Stimulated activated naive CD8-positive, alpha-beta T cell treated with anti-CD3 and anti-CD28 coated beads, Interleukin-15, Interleukin-2, amounts not matched to agents 100 ng/mL and 50 ng/mL, for 24 hours (primary cell): ENCODE measurements around the gene VAPA.

ENCODE experiments used
- H3K27ac Mint-ChIP-seq: one replicate; pipeline ENCODE4 v1.8.0; 2021; ENCODE audit warnings: mild to moderate bottlenecking, mixed read lengths
- H3K27me3 Mint-ChIP-seq: one replicate; pipeline ENCODE4 v1.8.0; 2021; ENCODE audit warnings: mixed read lengths
- H3K36me3 Mint-ChIP-seq: one replicate; pipeline ENCODE4 v1.8.0; 2021; ENCODE audit warnings: low read depth, mixed read lengths
- H3K4me1 Mint-ChIP-seq: one replicate; pipeline ENCODE4 v1.8.0; 2021; ENCODE audit warnings: low read depth, mixed read lengths
- H3K4me3 Mint-ChIP-seq: one replicate; pipeline ENCODE4 v1.8.0; 2021; ENCODE audit warnings: mild to moderate bottlenecking, mixed read lengths
- H3K9me3 Mint-ChIP-seq: one replicate; pipeline ENCODE4 v1.8.0; 2021; ENCODE audit warnings: mixed read lengths

VAPA gene, protein sequence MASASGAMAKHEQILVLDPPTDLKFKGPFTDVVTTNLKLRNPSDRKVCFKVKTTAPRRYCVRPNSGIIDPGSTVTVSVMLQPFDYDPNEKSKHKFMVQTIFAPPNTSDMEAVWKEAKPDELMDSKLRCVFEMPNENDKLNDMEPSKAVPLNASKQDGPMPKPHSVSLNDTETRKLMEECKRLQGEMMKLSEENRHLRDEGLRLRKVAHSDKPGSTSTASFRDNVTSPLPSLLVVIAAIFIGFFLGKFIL

DNA sequence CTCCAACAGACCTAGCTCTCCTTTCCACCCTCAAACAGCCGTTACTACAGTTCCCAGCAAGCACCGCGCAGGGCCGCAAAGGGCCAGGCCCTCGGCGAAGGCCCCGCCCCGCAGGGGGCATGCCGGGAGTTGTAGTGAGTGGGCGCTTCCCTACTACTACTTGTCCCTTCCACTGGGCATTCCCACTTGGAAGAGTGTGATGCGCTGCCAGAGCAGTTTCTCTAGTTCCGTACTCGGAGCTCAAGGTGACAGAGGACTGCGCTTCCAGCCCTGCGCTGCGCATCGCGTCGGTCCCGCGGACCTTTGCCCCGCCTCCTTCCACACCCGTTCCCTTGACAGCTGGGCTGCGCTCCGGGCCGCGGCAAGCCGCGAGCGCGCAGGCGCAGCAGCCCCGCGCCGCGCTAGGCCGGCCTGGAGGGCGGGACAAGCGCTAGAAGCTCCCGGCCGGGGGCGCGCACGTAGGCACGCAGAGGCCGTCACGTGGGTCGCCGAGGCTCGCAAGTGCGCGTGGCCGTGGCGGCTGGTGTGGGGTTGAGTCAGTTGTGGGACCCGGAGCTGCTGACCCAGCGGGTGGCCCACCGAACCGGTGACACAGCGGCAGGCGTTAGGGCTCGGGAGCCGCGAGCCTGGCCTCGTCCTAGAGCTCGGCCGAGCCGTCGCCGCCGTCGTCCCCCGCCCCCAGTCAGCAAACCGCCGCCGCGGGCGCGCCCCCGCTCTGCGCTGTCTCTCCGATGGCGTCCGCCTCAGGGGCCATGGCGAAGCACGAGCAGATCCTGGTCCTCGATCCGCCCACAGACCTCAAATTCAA lies at the start of gene VAPA:
Gene VAPA (plus strand): TSS at position 491 of the 808 bp plus-strand sequence. CDS start 241 bp downstream, at position 732.
- Mint-ChIP-seq H3K9me3 (no peaks in the 10 kb centered on the region), H3K36me3 (no peaks in the 10 kb centered on the region), H3K27me3 (peaks cover 4% of the 10 kb centered on the region), H3K4me1 (peaks cover 28% of the 10 kb centered on the region), H3K27ac (peak within 1 kb of the TSS; percentile 95), H3K4me3 (peak within 1 kb of the TSS; percentile 94)

DNA sequence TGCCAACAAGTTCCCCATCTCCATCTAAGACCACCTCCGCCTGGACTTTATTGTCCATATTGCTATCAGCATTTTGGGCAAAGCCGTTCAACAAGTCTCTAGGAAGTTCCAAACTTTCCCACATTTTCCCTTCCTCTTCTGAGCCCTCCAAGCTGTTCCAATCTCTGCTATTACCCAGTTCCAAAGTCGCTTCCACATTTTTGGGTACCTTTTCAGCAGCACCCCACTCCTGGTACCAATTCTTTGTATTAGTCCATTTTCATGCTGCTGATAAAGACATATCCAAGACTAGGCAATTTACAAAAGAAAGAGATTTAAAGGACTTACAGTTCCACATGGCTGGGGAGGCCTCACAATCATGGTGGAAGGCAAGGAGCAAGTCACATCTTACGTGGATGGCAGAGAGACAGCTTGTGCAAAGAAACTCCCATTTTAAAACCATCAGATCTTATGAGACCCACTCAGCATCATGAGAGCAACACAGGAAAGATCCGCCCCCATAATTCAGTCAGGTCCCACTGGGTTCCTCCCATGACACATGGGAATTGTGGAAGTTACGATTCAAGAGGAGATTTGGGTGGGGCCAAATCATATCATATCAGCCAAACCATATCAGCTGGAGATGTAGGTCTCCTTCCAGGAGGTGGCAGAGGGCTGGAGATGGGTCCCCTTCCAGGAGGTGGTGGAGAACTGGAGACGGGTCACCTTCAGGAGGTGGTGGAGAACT lies 47.9 kb upstream of the VAPA start:
- Mint-ChIP-seq H3K4me3 (no peak overlapping the region), H3K27me3 (peaks cover 9% of the 10 kb centered on the region), H3K9me3 (peaks cover 18% of the 10 kb centered on the region), H3K27ac (no peak overlapping the region), H3K4me1 (peaks cover 16% of the 10 kb centered on the region), H3K36me3 (no peaks in the 10 kb centered on the region)

DNA sequence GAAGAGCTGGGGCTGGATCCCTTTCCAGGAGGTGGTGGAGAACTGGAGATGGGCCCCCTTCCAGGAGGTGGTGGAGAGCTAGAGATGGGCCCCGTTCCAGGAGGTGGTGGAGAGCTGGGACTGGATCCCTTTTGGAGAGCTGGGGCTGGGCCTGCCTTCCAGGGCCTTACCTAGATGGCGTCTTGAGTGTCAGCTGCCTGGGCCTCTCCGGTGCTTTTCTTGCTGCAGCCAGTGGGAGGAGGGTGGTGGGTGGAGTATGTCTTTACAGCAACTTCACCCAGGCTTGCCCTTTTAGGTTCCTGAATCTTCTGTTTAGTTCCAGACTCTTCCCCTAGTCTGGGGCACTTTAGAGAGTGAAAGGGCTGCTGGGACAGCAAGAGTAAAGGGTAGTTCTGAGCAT lies 47.2 kb upstream of the VAPA start:
- Mint-ChIP-seq H3K27ac (no peak overlapping the region), H3K4me3 (no peak overlapping the region), H3K36me3 (no peaks in the 10 kb centered on the region)

GRCh38 chr18:9867071-9867594 lies 46.7 kb upstream of the VAPA start:
- Mint-ChIP-seq H3K27me3 (peaks cover 14% of the 10 kb centered on the region), H3K4me3 (no peak overlapping the region), H3K36me3 (no peaks in the 10 kb centered on the region), H3K4me1 (peaks cover 11% of the 10 kb centered on the region), H3K9me3 (peaks cover 18% of the 10 kb centered on the region), H3K27ac (no peak overlapping the region)

More for the DNA sequence above, 47.2 kb upstream of the VAPA start:
- Mint-ChIP-seq H3K9me3 (peaks cover 18% of the 10 kb centered on the region), H3K27me3 (peaks cover 13% of the 10 kb centered on the region), H3K4me1 (peaks cover 13% of the 10 kb centered on the region)

DNA sequence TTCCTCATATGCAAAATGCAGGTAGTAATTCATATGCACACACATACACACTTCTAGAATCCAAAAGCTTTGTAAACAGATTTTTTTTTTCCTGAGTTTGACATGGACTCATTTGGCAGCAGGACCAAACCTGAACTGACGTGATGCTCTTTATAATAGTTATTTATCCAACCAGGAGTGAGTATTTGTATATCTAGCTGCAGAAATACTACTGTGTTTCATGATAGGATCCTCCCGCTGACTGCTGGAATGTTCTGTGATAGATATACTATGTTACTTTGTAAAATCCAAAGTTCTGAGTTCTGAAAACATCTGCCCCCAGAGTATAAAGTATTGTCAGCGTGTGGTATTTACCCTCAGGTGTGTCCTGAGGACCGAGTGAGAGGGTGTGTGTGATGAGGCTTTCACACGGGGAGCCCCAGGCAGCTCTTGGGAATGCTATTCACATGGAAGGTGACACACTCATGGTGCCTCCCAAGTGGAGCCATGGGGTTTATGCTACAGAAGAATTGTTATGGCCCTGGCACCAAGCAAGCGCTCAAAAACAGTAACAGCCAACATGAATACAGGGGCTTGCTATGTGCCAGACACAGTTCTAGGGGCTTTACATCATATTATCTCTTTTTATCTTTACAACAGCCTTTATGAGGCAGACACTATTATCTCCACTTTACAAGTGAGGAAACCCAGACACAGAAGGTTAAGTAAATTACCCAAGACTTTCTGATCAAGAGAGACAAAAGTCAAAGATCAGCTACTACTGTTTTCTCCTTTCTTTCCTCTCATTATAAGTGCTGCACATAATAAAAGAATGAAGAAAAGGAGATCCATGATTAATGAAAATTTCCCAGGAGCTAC lies 44.7 kb upstream of the VAPA start:
- Mint-ChIP-seq H3K9me3 (peaks cover 18% of the 10 kb centered on the region), H3K4me1 (peaks cover 11% of the 10 kb centered on the region), H3K27ac (no peak overlapping the region), H3K36me3 (no peaks in the 10 kb centered on the region), H3K27me3 (peaks cover 14% of the 10 kb centered on the region), H3K4me3 (no peak overlapping the region)

DNA sequence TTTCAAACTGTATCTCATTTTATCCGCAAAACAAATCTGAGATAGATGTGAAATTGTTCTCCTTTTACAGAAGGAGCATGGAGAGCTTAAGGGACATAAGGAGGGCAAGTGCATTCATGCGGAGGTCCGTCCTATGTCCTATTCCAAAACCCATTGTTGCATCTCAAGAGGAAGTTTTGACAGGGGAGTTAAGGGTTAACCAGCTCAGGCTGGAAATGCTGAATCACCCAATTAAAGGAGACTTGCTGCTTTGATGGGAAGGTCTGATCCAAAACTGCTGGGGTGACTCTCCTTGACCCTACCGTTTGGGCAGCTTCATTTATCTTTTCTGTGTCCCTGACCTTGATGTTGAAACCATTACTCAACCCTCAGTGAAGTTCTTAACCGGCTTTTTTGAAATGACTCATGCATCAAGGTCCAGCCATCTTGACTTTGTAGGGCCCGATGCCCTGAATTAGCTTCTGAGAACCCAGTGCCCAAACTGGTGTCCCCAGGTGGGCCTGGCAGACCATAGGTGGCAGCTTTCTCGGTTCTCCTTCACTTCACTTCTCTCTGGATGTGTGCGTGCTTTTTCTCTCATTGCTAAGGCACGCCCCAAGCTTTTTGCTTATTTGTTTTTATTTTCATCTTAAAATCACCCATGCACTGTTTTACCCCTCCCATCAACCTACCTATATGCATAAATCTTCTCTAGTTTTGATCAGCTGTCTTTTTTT lies 43.9 kb upstream of the VAPA start:
- H3K27ac Mint-ChIP-seq, result no peak overlapping the region
- H3K9me3 Mint-ChIP-seq, result peaks cover 18% of the 10 kb centered on the region
- H3K27me3 Mint-ChIP-seq, result peaks cover 15% of the 10 kb centered on the region
- no peak overlapping the region for H3K4me3 Mint-ChIP-seq
- H3K36me3 Mint-ChIP-seq, result no peaks in the 10 kb centered on the region
- H3K4me1 Mint-ChIP-seq, result peaks cover 11% of the 10 kb centered on the region

DNA sequence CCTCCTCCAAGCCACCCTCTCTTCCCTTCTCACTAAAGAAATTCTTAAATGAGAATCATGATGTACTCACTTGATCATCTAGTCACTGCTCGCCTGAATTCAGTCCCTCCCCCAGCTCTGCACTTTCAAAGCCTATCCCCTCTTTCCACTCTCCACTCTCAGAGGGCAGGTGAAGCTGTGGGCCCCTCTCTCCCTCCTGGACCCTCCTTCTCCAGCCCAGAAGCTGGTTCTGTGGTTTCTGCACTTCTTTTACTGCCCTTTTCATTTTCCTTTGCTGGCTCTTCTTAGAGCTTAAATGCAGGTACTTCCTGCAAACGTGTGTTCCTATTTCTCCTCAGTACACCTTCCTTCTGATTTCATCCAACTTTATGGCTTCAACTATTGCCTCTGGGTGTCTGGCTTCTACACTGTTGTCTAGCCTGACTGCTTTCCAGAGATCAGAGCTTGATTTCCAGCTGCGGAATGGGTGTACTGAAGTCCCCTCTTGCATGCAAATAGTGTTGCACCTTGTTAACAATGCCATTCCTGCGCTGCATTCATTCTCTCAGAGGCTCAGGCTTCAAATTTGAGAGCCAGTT lies 43.3 kb upstream of the VAPA start:
- H3K9me3 Mint-ChIP-seq, result peaks cover 13% of the 10 kb centered on the region
- H3K27me3 Mint-ChIP-seq, result peaks cover 18% of the 10 kb centered on the region
- H3K4me1 Mint-ChIP-seq, result peaks cover 11% of the 10 kb centered on the region
- H3K36me3 Mint-ChIP-seq, result no peaks in the 10 kb centered on the region
- no peak overlapping the region for H3K4me3 Mint-ChIP-seq
- no peak overlapping the region for H3K27ac Mint-ChIP-seq

DNA sequence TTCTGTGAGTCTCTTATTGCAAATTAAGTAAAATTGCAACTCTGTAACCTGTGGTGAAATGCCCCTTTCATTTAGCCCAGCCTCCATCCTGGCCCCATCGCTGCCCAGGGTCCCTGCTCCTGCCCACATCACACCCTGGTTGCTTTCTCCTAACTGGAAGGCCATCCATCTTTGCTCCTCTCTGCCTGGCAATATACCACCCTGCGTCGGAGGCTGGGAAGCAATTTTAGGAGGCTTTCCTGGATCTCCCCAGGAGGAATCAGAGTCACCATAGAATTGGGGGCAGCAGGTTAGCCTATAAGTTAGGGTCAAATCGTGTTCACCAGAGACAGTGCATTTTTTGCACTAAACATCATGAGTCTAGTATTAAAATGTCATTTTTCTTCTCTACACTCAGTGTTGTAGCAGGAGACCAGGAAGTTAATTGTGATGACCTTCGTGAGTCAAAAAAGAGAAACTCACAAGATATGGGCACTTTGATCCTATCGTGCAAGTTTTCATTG lies 42.5 kb upstream of the VAPA start:
- no peaks in the 10 kb centered on the region for H3K36me3 Mint-ChIP-seq
- H3K4me1 Mint-ChIP-seq, result peaks cover 12% of the 10 kb centered on the region
- H3K27me3 Mint-ChIP-seq, result peaks cover 18% of the 10 kb centered on the region
- H3K4me3 Mint-ChIP-seq, result no peak overlapping the region
- H3K27ac Mint-ChIP-seq, result no peak overlapping the region
- peaks cover 5% of the 10 kb centered on the region for H3K9me3 Mint-ChIP-seq

- H3K27me3 Mint-ChIP-seq, result peaks cover 18% of the 10 kb centered on the region
- H3K9me3 Mint-ChIP-seq, result no peaks in the 10 kb centered on the region
- H3K4me1 Mint-ChIP-seq, result peaks cover 23% of the 10 kb centered on the region
- no peak overlapping the region for H3K4me3 Mint-ChIP-seq
- H3K36me3 Mint-ChIP-seq, result no peaks in the 10 kb centered on the region
- no peak overlapping the region for H3K27ac Mint-ChIP-seq
Measured at GRCh38 chr18:9872823-9873222, 41.0 kb upstream of the VAPA start.

DNA sequence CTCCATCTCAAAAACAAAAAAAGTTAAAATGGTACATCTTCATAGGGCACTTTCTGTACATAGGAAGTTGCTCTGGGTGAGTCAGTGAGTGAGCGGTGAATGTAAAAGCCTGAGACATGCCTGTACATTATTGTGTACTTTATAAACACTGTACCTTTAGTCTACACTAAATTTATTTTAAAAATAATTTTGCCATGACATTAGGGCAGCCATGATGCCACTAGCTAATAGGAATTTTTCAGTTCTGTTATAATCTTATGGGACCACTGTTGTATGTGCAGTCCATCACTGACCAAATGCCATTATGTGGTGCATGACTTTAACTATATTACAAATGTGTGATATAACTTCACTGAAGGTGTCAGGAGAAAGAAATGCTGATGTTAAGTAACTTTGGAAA lies 39.1 kb upstream of the VAPA start:
- H3K4me3 Mint-ChIP-seq, result no peak overlapping the region
- H3K27ac Mint-ChIP-seq, result no peak overlapping the region
- peaks cover 18% of the 10 kb centered on the region for H3K27me3 Mint-ChIP-seq
- no peaks in the 10 kb centered on the region for H3K36me3 Mint-ChIP-seq
- H3K4me1 Mint-ChIP-seq, result peaks cover 21% of the 10 kb centered on the region
- H3K9me3 Mint-ChIP-seq, result no peaks in the 10 kb centered on the region

DNA sequence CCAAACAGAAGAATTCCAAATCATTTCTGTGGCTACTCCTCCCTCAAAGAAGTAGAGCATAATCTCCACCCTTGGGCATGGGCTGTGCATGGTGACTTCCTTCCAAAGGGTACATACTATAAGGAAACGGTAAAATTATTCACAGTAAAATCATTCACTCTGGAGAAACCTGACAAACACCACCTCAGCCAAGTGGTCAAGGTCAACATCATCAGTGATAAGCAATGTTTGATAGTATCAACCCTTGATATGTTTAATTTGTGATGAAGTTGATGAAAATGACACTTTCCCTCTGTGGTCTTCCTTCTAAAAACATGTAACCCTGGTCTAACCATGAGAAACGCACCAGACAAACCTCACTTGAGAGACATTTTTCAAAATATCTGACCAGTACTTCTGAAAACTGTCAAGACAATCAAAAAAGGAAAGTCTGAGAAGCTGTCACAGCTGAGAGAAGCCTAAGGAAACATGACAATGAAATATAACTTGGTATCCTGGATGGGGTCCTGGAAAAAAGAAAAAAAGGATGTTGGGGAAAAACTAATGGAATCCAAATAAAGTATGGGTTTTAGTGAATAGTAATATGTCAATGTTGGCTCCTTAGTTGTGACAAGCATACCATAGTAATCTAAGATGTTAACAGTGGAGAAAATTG lies 37.5 kb upstream of the VAPA start:
- Mint-ChIP-seq H3K36me3 (no peaks in the 10 kb centered on the region), H3K4me3 (no peak overlapping the region), H3K27me3 (peaks cover 8% of the 10 kb centered on the region), H3K4me1 (peaks cover 12% of the 10 kb centered on the region), H3K9me3 (no peaks in the 10 kb centered on the region), H3K27ac (no peak overlapping the region)

DNA sequence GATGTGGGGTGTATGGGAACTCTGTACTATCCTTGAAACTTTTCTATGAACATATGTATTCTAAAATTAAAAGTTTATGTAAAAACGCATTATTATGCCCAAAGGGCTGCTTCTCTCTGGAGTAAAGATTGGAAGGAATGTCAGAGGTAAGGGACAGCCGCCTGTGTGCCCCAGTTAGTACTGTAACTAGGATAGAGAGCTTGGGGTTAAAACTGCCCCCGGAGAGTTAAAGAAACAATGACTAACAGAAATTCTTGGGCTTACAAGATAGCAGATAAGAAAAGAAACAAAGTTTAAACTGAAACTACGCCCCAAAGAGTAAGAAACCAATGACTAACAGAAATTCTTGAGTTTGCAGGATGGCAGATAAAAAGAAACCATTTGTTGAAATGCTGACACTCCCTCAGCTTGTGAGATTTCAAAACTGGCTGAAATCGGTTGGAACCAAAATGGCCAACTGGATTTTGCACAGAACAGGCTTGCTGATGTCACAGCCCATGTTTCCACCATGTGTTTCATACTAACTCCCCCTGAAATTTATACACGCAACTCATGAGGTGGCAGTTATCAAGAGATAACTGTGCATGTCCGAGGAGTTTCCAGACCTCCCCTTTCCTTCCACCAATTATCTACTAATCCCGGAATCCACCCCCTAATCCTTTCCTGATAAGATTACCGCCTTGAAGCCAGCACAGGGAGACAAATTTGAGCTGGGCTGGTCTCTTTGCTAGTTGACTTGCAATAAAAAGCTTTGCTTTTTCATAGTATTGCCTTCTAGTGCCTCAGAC lies 36.8 kb upstream of the VAPA start:
- Mint-ChIP-seq H3K27ac (no peak overlapping the region), H3K4me3 (no peak overlapping the region), H3K4me1 (peaks cover 12% of the 10 kb centered on the region), H3K36me3 (no peaks in the 10 kb centered on the region), H3K27me3 (peaks cover 5% of the 10 kb centered on the region), H3K9me3 (no peaks in the 10 kb centered on the region)
